HEK293T (cell line): Measurements from ENCODE around the gene CNKSR1.

ENCODE experiments used
- BHLHE40 ChIP-seq: fragments of 450-650 bp; IDR thresholded peaks from 2 replicates; pipeline ENCODE4 v1.6.1; 2016; ENCODE audit warnings: mild to moderate bottlenecking, moderate library complexity, borderline replicate concordance
- CTBP1 ChIP-seq: fragments of 450-650 bp; IDR thresholded peaks from 2 replicates; pipeline ENCODE4 v1.6.1; 2016; ENCODE audit warnings: borderline replicate concordance
- ELF4 ChIP-seq: fragments of 450-650 bp; IDR thresholded peaks from 2 replicates; pipeline ENCODE4 v1.6.1; 2017; ENCODE audit warnings: antibody characterized with exemption
- FOXK2 ChIP-seq: fragments of 450-650 bp; IDR thresholded peaks from 2 replicates; pipeline ENCODE4 v1.6.1; 2016; ENCODE audit warnings: mild to moderate bottlenecking
- FOXM1 ChIP-seq: fragments of 450-650 bp; IDR thresholded peaks from 2 replicates; pipeline ENCODE4 v1.6.1; 2017; ENCODE audit warnings: mild to moderate bottlenecking, borderline replicate concordance
- LEF1 ChIP-seq: fragments of 450-650 bp; IDR thresholded peaks from 2 replicates; pipeline ENCODE4 v1.6.1; 2017; ENCODE audit warnings: mild to moderate bottlenecking, borderline replicate concordance
- SP1 ChIP-seq: fragments of 450-650 bp; IDR thresholded peaks from 2 replicates; pipeline ENCODE4 v1.6.1; 2017
- SUZ12 ChIP-seq: fragments of 450-650 bp; IDR thresholded peaks from 2 replicates; pipeline ENCODE4 v1.6.1; 2016; ENCODE audit warnings: mild to moderate bottlenecking
- ZNF384 ChIP-seq: fragments of 450-650 bp; IDR thresholded peaks from 2 replicates; pipeline ENCODE4 v1.6.1; 2016
- TF ChIP-seq, protein P1 (sequence below): fragments of 450-650 bp; IDR thresholded peaks from 2 replicates; pipeline ENCODE4 v1.6.1; 2016

- TF ChIP-seq SP1: no peak
- no peak for TF ChIP-seq LEF1
- TF ChIP-seq, protein P1, sequence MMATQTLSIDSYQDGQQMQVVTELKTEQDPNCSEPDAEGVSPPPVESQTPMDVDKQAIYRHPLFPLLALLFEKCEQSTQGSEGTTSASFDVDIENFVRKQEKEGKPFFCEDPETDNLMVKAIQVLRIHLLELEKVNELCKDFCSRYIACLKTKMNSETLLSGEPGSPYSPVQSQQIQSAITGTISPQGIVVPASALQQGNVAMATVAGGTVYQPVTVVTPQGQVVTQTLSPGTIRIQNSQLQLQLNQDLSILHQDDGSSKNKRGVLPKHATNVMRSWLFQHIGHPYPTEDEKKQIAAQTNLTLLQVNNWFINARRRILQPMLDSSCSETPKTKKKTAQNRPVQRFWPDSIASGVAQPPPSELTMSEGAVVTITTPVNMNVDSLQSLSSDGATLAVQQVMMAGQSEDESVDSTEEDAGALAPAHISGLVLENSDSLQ: no peak
- TF ChIP-seq BHLHE40: no peak
- no peak for TF ChIP-seq FOXK2
- no peak for TF ChIP-seq SUZ12
- no peak for TF ChIP-seq FOXM1
- TF ChIP-seq CTBP1: no peak
- TF ChIP-seq ELF4: no peak
- no peak for TF ChIP-seq ZNF384
These were observed 1.9 kb upstream of the CNKSR1 start for GRCh38 chr1:26175346-26175745.
